ENCODE data around the gene DRICH1.
"Not testable (repeated sequence)": the region's sequence is repeated elsewhere in the genome, so short reads cannot be mapped to it uniquely, and the experiment has no call there.

Gene DRICH1

GRCh38 chr22:23570681-23571080 lies 61.4 kb downstream of the DRICH1 start:
- in situ Hi-C loops (cut with MboI; ENCODE audit: low sequenced_read_pairs): no loop called here

- in situ Hi-C loops (cut with MboI; ENCODE audit: low sequenced_read_pairs): no loop called here
Measured at GRCh38 chr22:23569716-23570115, 62.4 kb downstream of the DRICH1 start.

- in situ Hi-C loops (cut with MboI; ENCODE audit: low sequenced_read_pairs): no loop called here
Measured at GRCh38 chr22:23569291-23569690, 62.8 kb downstream of the DRICH1 start.

- in situ Hi-C loops (cut with MboI; ENCODE audit: low sequenced_read_pairs): no loop called here
Measured at GRCh38 chr22:23566705-23567475, 65.2 kb downstream of the DRICH1 start.

DNA sequence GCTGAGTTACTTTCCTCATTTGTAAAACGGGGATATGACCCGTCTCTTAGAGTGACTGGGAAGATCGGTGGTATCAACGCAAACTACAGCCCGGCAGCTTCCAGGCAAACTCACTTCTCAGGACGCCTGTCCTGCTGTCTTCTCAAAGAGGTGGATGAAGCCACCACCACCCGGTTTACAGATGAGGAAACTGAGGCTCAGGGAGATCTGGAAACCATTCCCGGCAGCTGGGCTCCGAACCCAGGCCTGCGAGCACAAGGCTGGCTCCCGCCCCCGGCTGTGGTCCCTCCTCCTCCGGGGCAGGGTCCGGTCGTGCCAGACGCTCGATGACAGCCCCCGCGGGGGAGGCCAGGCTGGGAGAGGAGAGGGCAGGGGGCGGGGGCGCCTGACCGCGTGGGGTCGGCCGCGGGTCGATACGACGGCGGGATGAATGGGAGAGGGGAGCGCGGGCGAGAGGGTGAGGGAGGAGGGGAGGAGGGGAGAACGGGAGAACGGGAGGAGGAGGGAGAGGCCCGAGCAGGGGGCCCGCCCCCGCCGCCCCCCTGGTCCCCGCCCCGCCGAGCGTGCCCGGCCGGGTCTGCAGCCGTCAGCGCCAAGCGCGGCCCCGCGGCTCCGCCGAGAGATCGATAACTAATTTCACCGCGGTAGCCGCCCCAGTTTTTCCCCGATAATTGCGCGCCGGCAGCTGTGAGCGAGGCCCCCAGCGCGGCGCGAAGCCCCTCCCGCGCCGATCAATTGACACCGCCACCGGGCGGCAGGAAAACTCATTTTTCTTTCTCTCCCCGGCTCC lies 66.0 kb downstream of the DRICH1 start:
- in situ Hi-C loops (cut with MboI; ENCODE audit: low sequenced_read_pairs): no loop called here

DNA sequence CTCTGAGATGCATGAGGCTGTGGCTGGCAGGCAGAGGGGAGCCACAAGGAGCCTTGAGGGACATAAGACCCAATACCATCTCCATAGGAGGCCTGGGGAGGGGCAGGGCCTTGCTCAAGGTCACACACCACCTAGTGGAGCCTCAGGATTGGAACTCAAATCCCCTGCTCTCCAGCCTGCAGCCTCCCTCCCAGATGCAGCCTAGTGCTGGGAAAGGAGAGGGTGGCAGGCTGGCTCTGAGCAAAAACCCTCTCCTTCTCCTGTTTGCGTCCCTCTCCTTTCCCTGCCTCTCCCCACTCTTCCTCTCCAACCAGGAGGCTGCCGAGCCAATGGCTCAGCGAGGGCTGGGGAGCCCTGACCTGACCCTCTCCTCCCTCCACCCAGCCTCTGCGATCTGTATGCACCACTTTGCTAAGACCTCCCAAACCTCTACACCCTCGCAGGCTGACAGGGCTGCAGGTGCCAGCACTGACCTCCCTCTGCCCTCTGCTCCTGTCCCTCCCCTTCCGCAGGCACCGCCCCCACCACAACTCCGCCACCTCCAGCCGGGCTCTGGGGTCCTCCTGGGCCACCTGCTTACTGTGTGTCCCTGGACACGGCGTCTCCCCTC lies 66.7 kb downstream of the DRICH1 start:
- in situ Hi-C loops (cut with MboI; ENCODE audit: low sequenced_read_pairs): no loop called here

- in situ Hi-C loops (cut with MboI; ENCODE audit: low sequenced_read_pairs): no loop called here
Measured at GRCh38 chr22:23564276-23564675, 67.8 kb downstream of the DRICH1 start.

GRCh38 chr22:23563111-23563510 lies 69.0 kb downstream of the DRICH1 start:
- in situ Hi-C loops (cut with MboI; ENCODE audit: low sequenced_read_pairs): no loop called here

- in situ Hi-C loops (cut with MboI; ENCODE audit: low sequenced_read_pairs): no loop called here
Measured at GRCh38 chr22:23562186-23562585, 69.9 kb downstream of the DRICH1 start.

DNA sequence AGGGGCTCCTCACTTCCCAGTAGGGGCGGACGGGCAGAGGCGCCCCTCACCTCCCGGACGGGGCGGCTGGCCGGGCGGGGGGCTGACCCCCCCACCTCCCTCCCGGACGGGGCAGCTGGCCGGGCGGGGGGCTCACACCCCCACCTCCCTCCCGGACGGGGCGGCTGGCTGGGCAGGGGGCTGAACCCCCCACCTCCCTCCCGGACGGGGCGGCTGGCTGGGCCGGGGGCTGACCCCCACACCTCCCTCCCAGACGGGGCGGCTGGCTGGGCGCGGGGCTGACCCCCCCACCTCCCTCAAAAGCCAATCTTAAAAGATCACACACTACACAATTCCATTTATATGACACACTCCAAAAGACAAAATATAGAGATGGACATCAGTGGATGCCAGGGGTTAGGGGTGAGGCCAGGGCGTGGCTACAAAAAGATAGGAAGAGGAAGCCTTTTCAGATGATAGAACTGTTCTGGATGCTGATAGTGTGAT lies 71.1 kb downstream of the DRICH1 start:
- in situ Hi-C loops (cut with MboI; ENCODE audit: low sequenced_read_pairs): not testable (repeated sequence)

DNA sequence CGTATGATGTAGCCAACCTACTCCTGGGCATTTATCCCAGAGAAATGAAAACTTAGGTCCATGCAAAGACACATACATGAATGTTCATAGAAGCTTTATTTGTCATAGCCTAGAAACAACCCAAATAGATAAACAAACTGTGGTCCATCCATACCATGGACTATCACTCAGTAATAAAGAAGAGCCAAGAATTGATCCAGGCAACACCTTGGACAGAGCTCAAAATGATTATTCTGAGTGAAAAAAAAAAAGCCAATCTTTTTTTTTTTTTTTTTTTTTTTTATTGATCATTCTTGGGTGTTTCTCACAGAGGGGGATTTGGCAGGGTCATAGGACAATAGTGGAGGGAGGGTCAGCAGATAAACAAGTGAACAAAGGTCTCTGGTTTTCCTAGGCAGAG lies 71.9 kb downstream of the DRICH1 start:
- in situ Hi-C loops (cut with MboI; ENCODE audit: low sequenced_read_pairs): not testable (repeated sequence)
